Psoas muscle (tissue), 8 donors: ENCODE results near the gene CXXC5. TPM values are rescaled to one million over a fixed set of nuclear protein-coding genes. Genes with fewer than 3 reads are reported as not detected.
"Not testable (repeated sequence)": the region's sequence is repeated elsewhere in the genome, so short reads cannot be mapped to it uniquely, and the experiment has no call there.

ENCODE experiments used
- ATAC-seq, 4 donors: fragments of 200-7000 bp; cut with Tn5 transposase; one replicate each; pipeline ENCODE4 v1.9.1; 2020; ENCODE audit warnings: moderate library complexity in 3 of 4, mild to moderate bottlenecking in 2 of 4
- DNase-seq, 2 donors: peaks; one replicate each; pipeline ENCODE4 v3.0.0-alpha.2; 2020
- H3K27ac ChIP-seq: fragments of 200-600 bp; one replicate; pipeline ENCODE4 v1.8.0; 2022
- H3K27me3 ChIP-seq, 3 donors: fragments of 200-600 bp in 1 of 3; one replicate each; pipeline versions ENCODE4 v1.6.1 to v1.8.0; 2013 to 2022; ENCODE audit warnings: low read length in 2 of 3, mild to moderate bottlenecking in 2 of 3, moderate library complexity in 1 of 3; ENCODE audit not compliant: insufficient read depth in 3 of 3
- H3K36me3 ChIP-seq, 2 donors: fragments of 200-600 bp in 1 of 2; one replicate each; pipeline versions ENCODE4 v1.6.1 to v1.8.0; 2013 to 2022; ENCODE audit warnings: low read depth in 1 of 2, mild to moderate bottlenecking in 1 of 2, moderate library complexity in 1 of 2; ENCODE audit not compliant: insufficient read depth in 1 of 2
- H3K4me1 ChIP-seq: fragments of 200-600 bp; one replicate; pipeline ENCODE4 v1.8.0; 2022
- H3K4me3 ChIP-seq: fragments of 200-600 bp; one replicate; pipeline ENCODE4 v1.8.0; 2022; ENCODE audit warnings: mild to moderate bottlenecking
- H3K9me3 ChIP-seq: fragments of 200-600 bp; one replicate; pipeline ENCODE4 v1.8.0; 2022
- WGBS, 3 donors: extraction: QIAGEN DNeasy Blood & Tissue Kit; methylation state at CpG; one replicate each; pipeline versions ENCODE4 v1.1.6 to v1.1.7; 2013; 5-methylcytosine and 5-hydroxymethylcytosine counted together
- intact Hi-C, 2 donors: fragments of 100-400 bp; cut with DNase I; formaldehyde crosslinking; loops; one replicate each; pipeline versions ENCODE4 v1.11.0 to v1.14.2; 2022
- polyA plus RNA-seq, 3 donors: library from polyadenylated mRNA; stranded (reverse); fragments of 200-250 nt; gene quantifications; one replicate each; pipeline ENCODE4 v1.2.3, GENCODE V29; 2013
- total RNA-seq, 4 donors: library from RNA; stranded (reverse); fragmentation: NEBNext Ultra II Directional in 2 of 4; extraction: Animal tissue kit (Norgen Biotek cat#: 25700) in 2 of 4; gene quantifications; one replicate each; pipeline versions ENCODE4 v1.2.1 to v1.2.4, GENCODE V29; 2021 to 2023
- TF ChIP-seq, protein P1 (sequence below): fragments of 200-600 bp; IDR thresholded peaks from one replicate; pipeline ENCODE4 v1.8.0; 2022; ENCODE audit warnings: antibody characterized with exemption
- donor health status: healthy with polysubstance abuse.
- donor health status: DM: no; HTN: no; CAD: no; lungs with moderate emphysema.
- donor health status: Bipolar disorder and iron deficiency.
- donor health status: healthy.
- donor health status: DM: yes; HTN: yes; CAD: no.
- donor health status: DM: no; HTN: no; CAD: no.
- donor health status: DM: no; HTN: no; CAD: no.
- donor health status: DM: yes; HTN: yes; CAD: no.

Gene CXXC5
- total and polyA plus RNA-seq, 7 donors = 24.5 to 88.3 (median 47.2) TPM

- Histone ChIP-seq H3K9me3 (no peaks in the 10 kb centered on the region), H3K4me3 (no peak overlapping the region), H3K4me1 (peaks cover 18% of the 10 kb centered on the region), H3K27ac (no peak overlapping the region), H3K27me3 (peaks cover 0 to 15% (median 2%) of the 10 kb centered on the region in 3 donors), H3K36me3 (no peaks in the 10 kb centered on the region)
- WGBS, 3 donors = 80 to 90% (median 82%) methylated on average over 5 of the region's 5 CpGs
- DNase-seq = no peak
- TF ChIP-seq, protein P1, sequence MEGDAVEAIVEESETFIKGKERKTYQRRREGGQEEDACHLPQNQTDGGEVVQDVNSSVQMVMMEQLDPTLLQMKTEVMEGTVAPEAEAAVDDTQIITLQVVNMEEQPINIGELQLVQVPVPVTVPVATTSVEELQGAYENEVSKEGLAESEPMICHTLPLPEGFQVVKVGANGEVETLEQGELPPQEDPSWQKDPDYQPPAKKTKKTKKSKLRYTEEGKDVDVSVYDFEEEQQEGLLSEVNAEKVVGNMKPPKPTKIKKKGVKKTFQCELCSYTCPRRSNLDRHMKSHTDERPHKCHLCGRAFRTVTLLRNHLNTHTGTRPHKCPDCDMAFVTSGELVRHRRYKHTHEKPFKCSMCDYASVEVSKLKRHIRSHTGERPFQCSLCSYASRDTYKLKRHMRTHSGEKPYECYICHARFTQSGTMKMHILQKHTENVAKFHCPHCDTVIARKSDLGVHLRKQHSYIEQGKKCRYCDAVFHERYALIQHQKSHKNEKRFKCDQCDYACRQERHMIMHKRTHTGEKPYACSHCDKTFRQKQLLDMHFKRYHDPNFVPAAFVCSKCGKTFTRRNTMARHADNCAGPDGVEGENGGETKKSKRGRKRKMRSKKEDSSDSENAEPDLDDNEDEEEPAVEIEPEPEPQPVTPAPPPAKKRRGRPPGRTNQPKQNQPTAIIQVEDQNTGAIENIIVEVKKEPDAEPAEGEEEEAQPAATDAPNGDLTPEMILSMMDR = no peak
- no peak for ATAC-seq
- intact Hi-C loops = loop anchor here (5.0 kb wide), 2 partner anchors 35 to 45 kb away; no protein-coding TSS in a partner anchor
Measured at GRCh38 chr5:139712412-139712811, 64.3 kb downstream of the CXXC5 start.

GRCh38 chr5:139713898-139714297, 65.7 kb downstream of the CXXC5 start:
- 95 to 97% (median 95%) methylated on average over 12 of the region's 12 CpGs for WGBS, 3 donors
- H3K4me3 ChIP-seq, DNase-seq, ATAC-seq, H3K27ac ChIP-seq, H3K36me3 ChIP-seq, H3K9me3 ChIP-seq: not testable (repeated sequence)
- peaks cover 0 to 15% (median 0%) of the 10 kb centered on the region in 3 donors for H3K27me3 ChIP-seq
- peaks cover 18% of the 10 kb centered on the region for H3K4me1 ChIP-seq
- intact Hi-C loops = loop anchor here (5.0 kb wide), 2 partner anchors 33 to 43 kb away; no protein-coding TSS in a partner anchor

GRCh38 chr5:139717221-139717620, 69.1 kb downstream of the CXXC5 start:
- no peaks in the 10 kb centered on the region for H3K27me3 ChIP-seq
- no peak overlapping the region for H3K27ac ChIP-seq
- H3K4me3 ChIP-seq = no peak overlapping the region
- DNase-seq (no peak), ATAC-seq (no peak)
- no peaks in the 10 kb centered on the region for H3K36me3 ChIP-seq
- no peaks in the 10 kb centered on the region for H3K4me1 ChIP-seq
- TF ChIP-seq, protein P1 = no peak
- H3K9me3 ChIP-seq = no peaks in the 10 kb centered on the region
- intact Hi-C loops = no loop called here
- 93 to 98% (median 95%) methylated on average over 8 of the region's 8 CpGs for WGBS, 3 donors

DNA sequence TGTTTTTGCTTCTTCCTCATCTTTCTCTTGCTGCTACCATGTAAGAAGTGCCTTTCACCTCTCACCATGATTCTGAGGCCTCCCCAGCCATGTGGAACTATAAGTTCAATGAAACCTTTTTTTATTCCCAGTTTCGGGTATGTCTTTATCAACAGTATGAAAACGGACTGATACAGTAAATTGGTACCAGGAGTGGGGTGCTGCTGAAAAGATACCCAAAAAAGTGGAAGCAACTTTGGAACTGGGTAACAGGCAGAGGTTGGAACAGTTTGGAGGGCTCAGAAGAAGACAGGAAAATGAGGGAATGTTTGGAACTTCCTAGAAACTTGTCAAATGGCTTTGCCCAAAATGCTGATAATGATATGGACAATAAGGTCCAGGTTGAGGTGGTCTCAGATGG, 70.3 kb downstream of the CXXC5 start:
- H3K4me1 ChIP-seq, intact Hi-C loops, H3K27ac ChIP-seq, H3K36me3 ChIP-seq, H3K4me3 ChIP-seq, H3K9me3 ChIP-seq, H3K27me3 ChIP-seq, DNase-seq, ATAC-seq: not testable (repeated sequence)
- 92 to 98% (median 96%) methylated on average over 2 of the region's 2 CpGs for WGBS, 3 donors

DNA sequence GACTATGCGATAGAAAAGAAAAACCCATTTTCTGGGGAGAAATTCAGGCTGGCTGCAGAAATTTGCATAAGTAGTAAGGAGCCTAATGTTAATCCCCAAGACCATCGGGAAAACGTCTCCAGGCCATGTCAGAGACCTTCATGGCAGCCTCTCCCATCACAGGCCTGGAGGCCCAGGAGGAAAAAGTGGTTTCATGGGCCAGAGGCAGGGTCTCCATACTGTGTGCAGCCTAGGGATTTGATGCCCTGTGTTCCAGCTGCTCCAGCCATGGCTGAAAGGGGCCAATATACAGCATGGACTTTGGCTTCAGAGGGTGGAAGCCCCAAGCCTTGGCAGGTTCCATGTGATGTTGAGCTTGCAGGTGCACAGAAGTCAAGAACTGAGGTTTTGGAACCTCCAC, 71.8 kb downstream of the CXXC5 start:
- WGBS, 3 donors = 95 to 98% (median 97%) methylated on average over 3 of the region's 3 CpGs
- H3K27ac ChIP-seq, DNase-seq, H3K4me3 ChIP-seq, H3K27me3 ChIP-seq, H3K4me1 ChIP-seq, H3K9me3 ChIP-seq, ATAC-seq, H3K36me3 ChIP-seq, intact Hi-C loops: not testable (repeated sequence)

- no peaks in the 10 kb centered on the region for H3K36me3 ChIP-seq
- no peaks in the 10 kb centered on the region for H3K9me3 ChIP-seq
- H3K4me1 ChIP-seq = no peaks in the 10 kb centered on the region
- TF ChIP-seq, protein P1 = no peak
- no peaks in the 10 kb centered on the region for H3K27me3 ChIP-seq
- ATAC-seq (no peak), DNase-seq (no peak)
- no peak overlapping the region for H3K27ac ChIP-seq
- intact Hi-C loops = no loop called here
- WGBS, 3 donors = 85 to 94% (median 90%) methylated on average over 4 of the region's 4 CpGs
- no peak overlapping the region for H3K4me3 ChIP-seq
Measured at GRCh38 chr5:139723986-139724587, 75.9 kb downstream of the CXXC5 start.
